H9 (cell line): Measurements from ENCODE around the gene IRF2BP2. TPM values are rescaled to one million over a fixed set of nuclear protein-coding genes. Genes with fewer than 3 reads are reported as not detected.

ENCODE experiments used
- DNase-seq: peaks from one replicate; pipeline ENCODE4 v3.0.0-alpha.2; 2017
- H2AFZ ChIP-seq: one replicate; pipeline ENCODE4 v1.6.1; 2013; ENCODE audit warnings: mild to moderate bottlenecking, low read length, control low read depth, moderate library complexity
- H2AK5ac ChIP-seq: 2 replicates; pipeline ENCODE4 v1.6.1; 2013; ENCODE audit warnings: low read length, control low read depth, mixed read lengths; ENCODE audit not compliant: insufficient read length
- H2BK120ac ChIP-seq: one replicate; pipeline ENCODE4 v1.6.1; 2013; ENCODE audit warnings: low read depth, mild to moderate bottlenecking, low read length, control low read depth, inconsistent platforms; ENCODE audit not compliant: poor library complexity, severe bottlenecking
- H2BK12ac ChIP-seq: 2 replicates; pipeline ENCODE4 v1.6.1; 2013; ENCODE audit warnings: low read length, control low read depth, mixed read lengths, low read depth; ENCODE audit not compliant: insufficient read length
- H2BK15ac ChIP-seq: 2 replicates; pipeline ENCODE4 v1.6.1; 2013; ENCODE audit warnings: low read depth, low read length, control low read depth
- H2BK20ac ChIP-seq: one replicate; pipeline ENCODE4 v1.6.1; 2013; ENCODE audit warnings: low read depth, mild to moderate bottlenecking, low read length, control low read depth, inconsistent platforms; ENCODE audit not compliant: poor library complexity, severe bottlenecking
- H2BK5ac ChIP-seq: 2 replicates; pipeline ENCODE4 v1.6.1; 2013; ENCODE audit warnings: low read length, control low read depth, mixed read lengths; ENCODE audit not compliant: insufficient read length
- H3K14ac ChIP-seq: 2 replicates; pipeline ENCODE4 v1.6.1; 2013; ENCODE audit warnings: low read length, control low read depth; ENCODE audit not compliant: insufficient read depth
- H3K18ac ChIP-seq: 2 replicates; pipeline ENCODE4 v1.6.1; 2013; ENCODE audit warnings: low read depth, mild to moderate bottlenecking, mixed read lengths, low read length, control low read depth; ENCODE audit not compliant: insufficient read length
- H3K23ac ChIP-seq: 2 replicates; pipeline ENCODE4 v1.6.1; 2013; ENCODE audit warnings: low read length, control low read depth, mixed read lengths, low read depth; ENCODE audit not compliant: insufficient read length
- H3K23me2 ChIP-seq: 2 replicates; pipeline ENCODE4 v1.6.1; 2013; ENCODE audit warnings: low read depth, mild to moderate bottlenecking, mixed read lengths, low read length, control low read depth; ENCODE audit not compliant: insufficient read length, poor library complexity, severe bottlenecking
- H3K27ac ChIP-seq: 2 replicates; pipeline ENCODE4 v1.5.1; 2013; ENCODE audit warnings: low read length, control low read depth, mixed read lengths, low read depth; ENCODE audit not compliant: insufficient read length
- H3K27me3 ChIP-seq: 2 replicates; pipeline ENCODE4 v1.6.1; 2013; ENCODE audit warnings: low read length, control low read depth, inconsistent platforms; ENCODE audit not compliant: insufficient read depth
- H3K4ac ChIP-seq: 2 replicates; pipeline ENCODE4 v1.6.1; 2013; ENCODE audit warnings: low read depth, mild to moderate bottlenecking, control low read depth, inconsistent platforms, low read length, moderate library complexity
- H3K4me1 ChIP-seq: 2 replicates; pipeline ENCODE4 v1.6.1; 2013; ENCODE audit warnings: low read length, control low read depth, inconsistent platforms; ENCODE audit not compliant: insufficient read depth
- H3K4me2 ChIP-seq: 2 replicates; pipeline ENCODE4 v1.6.1; 2013; ENCODE audit warnings: low read length, control low read depth, mixed read lengths; ENCODE audit not compliant: insufficient read length, insufficient read depth
- H3K56ac ChIP-seq: 2 replicates; pipeline ENCODE4 v1.6.1; 2013; ENCODE audit warnings: low read depth, mild to moderate bottlenecking, mixed read lengths, low read length, control low read depth; ENCODE audit not compliant: insufficient read length
- H3K79me1 ChIP-seq: 2 replicates; pipeline ENCODE4 v1.6.1; 2013; ENCODE audit warnings: low read depth, mild to moderate bottlenecking, moderate library complexity, low read length, control low read depth, inconsistent platforms; ENCODE audit not compliant: insufficient read depth, poor library complexity, severe bottlenecking
- H3K79me2 ChIP-seq: 2 replicates; pipeline ENCODE4 v1.6.1; 2013; ENCODE audit warnings: low read length, control low read depth, inconsistent platforms; ENCODE audit not compliant: insufficient read depth
- H3K9ac ChIP-seq: 2 replicates; pipeline ENCODE4 v1.6.1; 2013; ENCODE audit warnings: low read length, control low read depth, mixed read lengths; ENCODE audit not compliant: insufficient read length; ENCODE audit errors: extremely low read depth
- H3K9me3 ChIP-seq: one replicate; pipeline ENCODE4 v1.6.1; 2013; ENCODE audit warnings: low read depth, low read length, inconsistent platforms; ENCODE audit not compliant: control insufficient read depth
- H3T11ph ChIP-seq: one replicate; pipeline ENCODE4 v1.6.1; 2013; ENCODE audit warnings: mild to moderate bottlenecking, low read length, control low read depth, inconsistent platforms
- H4K20me1 ChIP-seq: one replicate; pipeline ENCODE4 v1.6.1; 2013; ENCODE audit not compliant: control insufficient read depth, insufficient read length, insufficient read depth
- H4K5ac ChIP-seq: 2 replicates; pipeline ENCODE4 v1.6.1; 2013; ENCODE audit warnings: low read depth, mild to moderate bottlenecking, mixed read lengths, low read length, control low read depth; ENCODE audit not compliant: insufficient read length
- H4K8ac ChIP-seq: replicated peaks from 2 replicates; pipeline ENCODE4 v1.6.1; 2013; ENCODE audit warnings: low read length, control low read depth, mixed read lengths, low read depth; ENCODE audit not compliant: insufficient read length
- H4K91ac ChIP-seq: 2 replicates; pipeline ENCODE4 v1.6.1; 2013; ENCODE audit warnings: low read depth, mild to moderate bottlenecking, moderate library complexity, mixed read lengths, low read length, control low read depth; ENCODE audit not compliant: insufficient read length
- H3K27ac Mint-ChIP-seq, 3 experiments: 2 replicates in 2 of 3; 3 replicates in 1 of 3; pipeline ENCODE4 v1.8.0; 2020 to 2021; ENCODE audit warnings: mixed read lengths in 3 of 3, mild to moderate bottlenecking in 1 of 3, moderate library complexity in 1 of 3
- H3K27me3 Mint-ChIP-seq: 2 replicates; pipeline ENCODE4 v1.8.0; 2021; ENCODE audit warnings: low read depth, mild to moderate bottlenecking, moderate library complexity, mixed read lengths
- H3K36me3 Mint-ChIP-seq, 3 experiments: 2 replicates in 2 of 3; 3 replicates in 1 of 3; pipeline ENCODE4 v1.8.0; 2020 to 2021; ENCODE audit warnings: low read depth in 3 of 3, mixed read lengths in 3 of 3; ENCODE audit not compliant: insufficient read depth in 1 of 3
- H3K4me1 Mint-ChIP-seq, 2 experiments: 2 replicates each; pipeline ENCODE4 v1.8.0; 2020; ENCODE audit warnings: mixed read lengths in 2 of 2
- H3K4me3 Mint-ChIP-seq, 2 experiments: 2 replicates in 1 of 2; 3 replicates in 1 of 2; pipeline ENCODE4 v1.8.0; 2020 to 2021; ENCODE audit warnings: mild to moderate bottlenecking in 2 of 2, mixed read lengths in 2 of 2, moderate library complexity in 1 of 2
- H3K9me3 Mint-ChIP-seq, 2 experiments: 2 replicates in 1 of 2; 3 replicates in 1 of 2; pipeline ENCODE4 v1.8.0; 2020; ENCODE audit warnings: mild to moderate bottlenecking in 2 of 2, mixed read lengths in 2 of 2, moderate library complexity in 1 of 2
- WGBS: extraction: QIAGEN DNeasy Blood & Tissue Kit; methylation state at CpG from one replicate; pipeline ENCODE4 v1.1.7; 2013; ENCODE audit warnings: missing lambda C conversion rate, low lambda C conversion rate, mixed read lengths; ENCODE audit not compliant: insufficient read length; ENCODE audit errors: extremely low coverage; 5-methylcytosine and 5-hydroxymethylcytosine counted together
- total RNA-seq: library from RNA; stranded (reverse); gene quantifications from 2 replicates; pipeline ENCODE4 v1.2.1, GENCODE V29; 2021
- TF ChIP-seq, protein P1 (sequence below): fragments of 200-600 bp; sonication (generic); conservative IDR thresholded peaks from 3 replicates; pipeline ENCODE4 v1.8.0; 2021; ENCODE audit warnings: antibody characterized with exemption, mild to moderate bottlenecking

Gene IRF2BP2
- total RNA-seq, 1 experiment from 2014 or later: 80.2 TPM

DNA sequence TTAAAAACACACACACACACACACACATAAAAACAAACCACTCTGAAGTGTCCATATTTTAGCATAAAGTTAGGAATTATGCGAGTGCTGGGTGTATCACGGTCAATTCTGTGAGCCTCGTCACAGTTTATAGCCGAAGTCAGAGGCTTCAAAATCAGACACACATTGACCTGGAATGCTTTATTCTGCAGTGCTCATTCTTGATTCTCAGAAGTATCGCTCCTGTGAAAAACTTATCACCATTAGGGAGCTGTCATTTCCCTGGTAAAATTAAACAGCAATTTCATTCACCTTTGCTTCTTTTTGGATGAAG is 8.7 kb upstream of the IRF2BP2 start:
- no peaks in the 10 kb centered on the region for H3K27me3 ChIP-seq
- no peaks in the 10 kb centered on the region for H3K23me2 ChIP-seq
- TF ChIP-seq, protein P1, sequence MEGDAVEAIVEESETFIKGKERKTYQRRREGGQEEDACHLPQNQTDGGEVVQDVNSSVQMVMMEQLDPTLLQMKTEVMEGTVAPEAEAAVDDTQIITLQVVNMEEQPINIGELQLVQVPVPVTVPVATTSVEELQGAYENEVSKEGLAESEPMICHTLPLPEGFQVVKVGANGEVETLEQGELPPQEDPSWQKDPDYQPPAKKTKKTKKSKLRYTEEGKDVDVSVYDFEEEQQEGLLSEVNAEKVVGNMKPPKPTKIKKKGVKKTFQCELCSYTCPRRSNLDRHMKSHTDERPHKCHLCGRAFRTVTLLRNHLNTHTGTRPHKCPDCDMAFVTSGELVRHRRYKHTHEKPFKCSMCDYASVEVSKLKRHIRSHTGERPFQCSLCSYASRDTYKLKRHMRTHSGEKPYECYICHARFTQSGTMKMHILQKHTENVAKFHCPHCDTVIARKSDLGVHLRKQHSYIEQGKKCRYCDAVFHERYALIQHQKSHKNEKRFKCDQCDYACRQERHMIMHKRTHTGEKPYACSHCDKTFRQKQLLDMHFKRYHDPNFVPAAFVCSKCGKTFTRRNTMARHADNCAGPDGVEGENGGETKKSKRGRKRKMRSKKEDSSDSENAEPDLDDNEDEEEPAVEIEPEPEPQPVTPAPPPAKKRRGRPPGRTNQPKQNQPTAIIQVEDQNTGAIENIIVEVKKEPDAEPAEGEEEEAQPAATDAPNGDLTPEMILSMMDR: no peak
- no peaks in the 10 kb centered on the region for H3K27me3 Mint-ChIP-seq
- no peaks in the 10 kb centered on the region for H3K9me3 ChIP-seq
- no peak for DNase-seq
- no peak overlapping the region for H3K23ac ChIP-seq
- H4K20me1 ChIP-seq: no peaks in the 10 kb centered on the region
- H2BK15ac ChIP-seq: no peak overlapping the region
- WGBS: no CpG with 5 or more reads among the region's 5 CpGs
- peak overlapping the region; percentile 45 for H3K18ac ChIP-seq
- H4K5ac ChIP-seq: no peak overlapping the region
- H3K9ac ChIP-seq: no peak overlapping the region
- no peak overlapping the region for H3K4me2 ChIP-seq
- no peak overlapping the region for H2BK120ac ChIP-seq
- H2BK12ac ChIP-seq: no peak overlapping the region
- no peaks in the 10 kb centered on the region for H3K36me3 Mint-ChIP-seq
- H3K4me1 Mint-ChIP-seq: peaks cover 24 to 35% of the 10 kb centered on the region in 2 experiments
- H3T11ph ChIP-seq: peak overlapping the region; percentile 38
- H4K8ac ChIP-seq: no peak overlapping the region
- peaks cover 4% of the 10 kb centered on the region; the same call in 1 of the 2 replicates for H3K4me1 ChIP-seq
- H3K9me3 Mint-ChIP-seq: no peaks in the 10 kb centered on the region; a peak in 1 of 5 replicates
- no peak overlapping the region; the same call in 1 of the 2 replicates for H3K4ac ChIP-seq
- no peaks in the 10 kb centered on the region for H3K79me2 ChIP-seq
- no peak overlapping the region for H2BK5ac ChIP-seq
- no peak overlapping the region for H2AK5ac ChIP-seq
- no peak overlapping the region for H2BK20ac ChIP-seq
- H3K14ac ChIP-seq: peak overlapping the region; percentile 31; the same call in 1 of the 2 replicates
- no peak overlapping the region for H3K4me3 Mint-ChIP-seq
- no peak overlapping the region for H3K27ac ChIP-seq
- H3K27ac Mint-ChIP-seq: peak overlapping the region in 2 of 3 experiments; percentile 69 to 94; a peak in 3 of 7 replicates
- H4K91ac ChIP-seq: no peak overlapping the region
- H2AFZ ChIP-seq: no peak overlapping the region
- no peak overlapping the region for H3K56ac ChIP-seq
- H3K79me1 ChIP-seq: no peaks in the 10 kb centered on the region
